GM19035 (cell line): ENCODE results near the gene CNTNAP2.
"Not testable (repeated sequence)": the region's sequence is repeated elsewhere in the genome, so short reads cannot be mapped to it uniquely, and the experiment has no call there.

ENCODE experiments used
- ATAC-seq: cut with Tn5 transposase; IDR thresholded peaks from one replicate; pipeline ENCODE4 v1.9.1; 2021; ENCODE audit not compliant: unreplicated experiment

Gene CNTNAP2

DNA sequence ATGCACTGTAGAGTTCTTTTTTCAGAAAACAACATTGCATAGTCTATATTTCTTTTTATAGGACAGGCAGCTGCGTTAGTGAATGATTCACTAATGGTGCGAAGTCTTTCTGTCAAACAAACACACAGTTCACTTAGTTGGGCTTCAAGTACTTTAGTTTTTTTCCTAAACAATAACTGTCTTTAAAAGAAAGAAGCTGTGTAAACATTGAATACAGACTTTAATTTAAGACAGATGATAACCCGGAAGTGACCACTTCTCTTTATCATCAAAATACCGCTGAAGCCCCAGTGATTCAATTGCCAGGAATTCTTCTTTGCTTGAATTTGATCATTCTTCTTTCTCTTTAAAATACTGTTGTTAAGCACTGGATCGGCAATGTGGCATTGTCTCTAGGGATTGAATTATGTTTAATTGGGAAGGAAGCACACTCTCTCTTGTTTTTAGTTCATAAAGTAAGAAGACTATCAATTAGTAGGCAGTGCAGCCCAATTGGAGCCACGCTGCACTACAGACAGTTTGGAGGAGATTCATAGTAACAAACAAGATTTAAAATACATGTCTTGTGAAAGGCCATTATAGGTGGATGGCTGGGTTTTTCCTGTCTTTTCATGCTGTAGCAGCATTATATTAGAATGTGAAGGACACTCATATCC, 30.4 kb downstream of the CNTNAP2 start:
- no peak for ATAC-seq

DNA sequence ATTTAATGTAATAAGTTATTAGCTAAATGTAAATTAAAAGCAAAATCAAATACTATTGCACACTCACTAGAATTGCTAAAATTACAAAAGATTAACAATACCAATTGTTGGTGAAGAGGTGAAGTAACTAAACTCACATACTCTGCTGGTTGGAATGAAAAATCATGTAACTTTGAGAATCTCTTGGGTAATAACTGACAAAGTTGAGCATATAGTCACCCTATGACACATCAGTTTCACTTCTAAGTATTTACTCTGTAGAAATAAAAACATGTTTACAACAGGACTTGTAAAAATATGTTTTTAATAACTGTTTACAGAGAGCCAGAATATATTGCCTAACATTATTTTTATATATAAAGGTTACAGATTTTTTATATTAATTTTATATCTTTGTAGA, 33.6 kb downstream of the CNTNAP2 start:
- ATAC-seq = no peak

DNA sequence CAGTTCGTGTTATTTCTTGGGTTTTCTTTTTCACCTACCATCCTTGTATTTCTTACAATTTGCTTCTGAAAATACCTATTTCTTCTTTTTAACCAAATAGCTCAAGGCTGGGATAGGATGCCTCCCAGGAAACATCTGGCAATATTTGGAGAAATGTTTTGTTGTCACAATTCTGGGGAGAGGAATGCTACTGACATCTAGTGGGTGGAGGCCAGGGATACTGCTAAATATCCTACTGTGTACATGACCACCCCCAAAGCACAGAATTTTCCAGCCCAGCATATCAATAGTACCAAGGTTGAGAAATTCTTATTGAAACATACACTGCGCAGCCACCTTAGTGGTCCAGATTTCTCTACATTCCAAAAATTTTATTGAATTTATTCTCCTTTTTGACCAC, 55.5 kb downstream of the CNTNAP2 start:
- no peak for ATAC-seq

DNA sequence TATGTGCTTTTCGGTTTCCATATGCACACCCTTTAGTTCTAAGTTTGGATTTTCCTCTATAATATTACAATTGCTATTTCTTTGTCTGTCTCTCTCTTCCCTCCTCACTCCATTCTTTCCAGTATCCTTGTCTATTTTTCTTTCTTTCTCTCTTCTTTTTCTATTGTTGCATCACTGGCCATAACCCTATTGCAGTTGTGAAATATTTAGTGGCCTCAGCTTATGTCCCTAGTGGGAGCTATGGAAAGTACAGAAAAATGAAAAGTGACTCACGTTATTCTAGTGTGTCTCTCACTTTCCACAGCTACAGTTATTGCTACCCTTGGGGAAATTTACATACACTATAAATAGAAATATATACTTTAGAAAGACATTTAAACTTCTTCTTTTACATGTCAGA, 59.1 kb downstream of the CNTNAP2 start:
- no peak for ATAC-seq

DNA sequence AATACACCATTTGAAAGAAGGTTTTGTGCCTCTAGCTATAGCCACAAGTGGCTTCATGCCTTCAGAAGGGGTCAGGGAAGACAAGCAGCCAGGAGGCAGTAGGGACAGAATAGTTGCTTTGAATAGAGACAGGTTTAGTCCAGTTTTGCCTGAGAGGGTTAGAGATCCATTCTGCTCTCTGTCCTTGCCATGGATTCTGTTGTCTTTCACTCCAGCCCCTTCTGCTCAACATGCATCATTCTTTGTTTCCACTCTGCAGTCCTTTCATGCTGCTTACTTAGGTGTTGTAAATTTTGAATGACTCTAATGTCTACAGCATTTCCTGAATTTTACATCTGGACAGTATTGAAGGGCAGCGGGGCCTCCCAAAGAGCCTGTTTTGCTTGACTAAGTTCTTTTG, 60.3 kb downstream of the CNTNAP2 start:
- no peak for ATAC-seq

DNA sequence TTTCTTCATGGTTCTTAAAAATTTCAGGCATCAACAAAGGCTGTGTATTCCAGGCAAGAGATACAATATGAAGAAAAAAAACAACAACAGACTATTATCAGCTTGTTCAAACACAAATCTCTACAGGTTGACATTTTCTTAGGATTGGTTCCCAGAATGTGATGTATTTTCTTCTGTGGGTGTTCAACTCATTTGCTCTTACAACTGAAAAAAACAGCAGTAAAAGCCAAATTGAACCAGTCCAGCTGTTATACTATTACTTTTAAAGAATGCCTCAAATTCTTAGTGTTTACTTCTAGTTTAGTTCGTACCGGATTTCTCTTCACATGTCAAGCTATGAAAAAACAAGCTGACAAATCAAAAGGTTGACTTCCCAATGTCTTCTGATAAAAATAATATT, 60.7 kb downstream of the CNTNAP2 start:
- no peak for ATAC-seq

DNA sequence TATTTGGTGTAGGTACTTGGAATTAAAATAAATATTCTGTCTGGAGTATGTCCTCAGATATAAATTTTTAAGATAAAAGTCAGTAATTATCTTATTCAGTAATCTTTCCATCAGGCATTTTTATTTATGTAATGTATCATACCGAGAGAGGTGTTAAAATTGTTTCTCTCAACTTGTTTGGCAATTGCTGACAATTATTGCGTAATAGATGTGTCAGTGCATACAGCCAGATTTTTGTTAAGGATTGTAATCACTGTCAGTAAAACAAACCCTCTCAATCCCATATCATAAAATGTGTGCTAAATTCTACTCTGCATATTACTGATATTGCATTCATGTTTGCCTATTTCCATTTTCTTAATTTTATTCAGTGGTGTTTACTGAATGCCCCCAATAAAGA, 69.2 kb downstream of the CNTNAP2 start:
- ATAC-seq = no peak

DNA sequence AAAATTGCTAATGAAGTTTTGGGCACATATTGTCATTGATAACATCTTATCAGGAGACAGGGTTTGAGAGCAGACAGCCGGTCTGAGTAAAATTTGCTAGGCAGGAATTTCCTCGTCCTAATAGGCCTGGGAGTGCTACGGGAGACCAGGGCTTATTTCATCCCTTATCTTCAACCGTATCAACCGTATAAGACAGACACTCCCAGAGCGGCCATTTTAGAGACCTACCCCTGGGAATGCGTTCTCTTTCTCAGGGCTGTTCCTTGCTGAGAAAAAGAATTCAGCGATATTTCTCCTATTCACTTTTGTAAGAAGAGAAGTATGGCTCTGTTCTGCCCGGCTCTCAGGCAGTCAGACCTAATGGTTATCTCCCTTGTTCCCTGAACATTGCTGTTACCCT, 74.8 kb downstream of the CNTNAP2 start:
- not testable (repeated sequence) for ATAC-seq

DNA sequence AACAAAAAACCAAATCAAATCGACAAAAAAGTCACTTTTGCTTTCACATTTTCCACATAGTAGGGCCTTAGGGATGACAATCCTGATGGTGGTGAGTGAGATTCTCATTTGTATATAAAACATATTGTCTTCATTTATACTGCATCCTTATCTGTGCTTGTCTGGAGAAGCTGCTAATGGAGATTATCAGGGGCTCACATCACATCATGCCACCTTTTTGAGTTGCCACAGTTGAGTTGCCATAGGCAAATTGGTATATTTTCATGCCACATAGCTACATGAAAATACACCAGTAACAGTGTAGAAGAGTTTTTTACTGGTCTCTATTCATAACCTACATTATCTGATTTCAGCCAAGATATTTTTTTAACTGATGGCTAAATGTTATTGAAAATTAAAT, 85.3 kb downstream of the CNTNAP2 start:
- no peak for ATAC-seq

DNA sequence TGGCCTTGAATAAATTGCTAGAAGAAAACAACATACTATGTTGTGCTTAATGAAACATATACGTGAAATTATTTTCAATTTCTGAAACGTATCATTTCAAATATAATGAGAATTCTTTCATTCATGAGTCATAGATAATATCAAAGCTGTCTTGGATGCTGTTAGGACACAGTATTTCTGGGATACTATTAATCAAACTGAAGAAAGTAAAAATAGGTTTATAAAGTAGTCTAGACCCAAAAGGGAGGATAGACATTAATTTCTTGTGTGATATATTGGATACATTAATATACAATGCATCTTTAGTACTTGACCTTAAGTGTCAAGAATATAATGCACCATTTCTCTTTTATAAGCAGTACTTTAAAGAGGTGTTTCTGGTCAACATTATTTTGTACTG, 89.7 kb downstream of the CNTNAP2 start:
- ATAC-seq = no peak

DNA sequence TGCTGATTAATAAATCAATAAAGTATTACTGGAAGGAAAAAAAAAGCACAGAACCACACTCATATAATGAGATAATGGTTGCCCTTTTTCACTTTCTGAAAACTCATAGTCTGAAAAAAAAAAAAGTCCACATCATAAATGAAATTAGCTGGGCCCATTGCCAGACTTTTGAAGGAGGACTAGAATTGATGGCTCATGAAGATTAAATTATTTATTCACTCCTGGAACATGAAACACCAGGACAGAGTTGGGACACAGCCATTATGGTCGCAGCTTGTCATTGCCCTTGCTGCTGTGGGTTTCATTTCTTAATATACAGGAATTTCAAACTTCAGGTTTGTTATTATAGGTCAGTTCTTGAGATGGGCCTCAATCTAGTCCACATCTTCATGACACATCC, 91.9 kb downstream of the CNTNAP2 start:
- ATAC-seq = no peak

DNA sequence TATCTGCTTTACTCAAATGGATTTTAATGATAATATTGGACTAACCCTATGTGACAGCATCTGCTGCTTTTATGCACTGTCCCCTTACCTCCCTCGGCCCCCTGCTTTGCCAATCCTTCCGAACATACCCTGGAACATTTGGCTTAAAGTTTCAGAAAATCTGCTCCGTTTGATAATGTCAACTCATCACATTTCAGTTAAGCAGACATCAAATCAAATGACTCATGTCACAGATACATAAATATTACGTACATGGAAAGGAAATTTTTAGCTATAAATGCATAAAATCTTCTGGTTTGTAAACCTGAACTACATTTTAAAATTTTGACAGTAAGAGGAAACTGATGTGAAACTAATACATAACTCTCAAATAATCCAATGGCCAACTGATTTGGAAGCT, 98.2 kb downstream of the CNTNAP2 start:
- no peak for ATAC-seq

DNA sequence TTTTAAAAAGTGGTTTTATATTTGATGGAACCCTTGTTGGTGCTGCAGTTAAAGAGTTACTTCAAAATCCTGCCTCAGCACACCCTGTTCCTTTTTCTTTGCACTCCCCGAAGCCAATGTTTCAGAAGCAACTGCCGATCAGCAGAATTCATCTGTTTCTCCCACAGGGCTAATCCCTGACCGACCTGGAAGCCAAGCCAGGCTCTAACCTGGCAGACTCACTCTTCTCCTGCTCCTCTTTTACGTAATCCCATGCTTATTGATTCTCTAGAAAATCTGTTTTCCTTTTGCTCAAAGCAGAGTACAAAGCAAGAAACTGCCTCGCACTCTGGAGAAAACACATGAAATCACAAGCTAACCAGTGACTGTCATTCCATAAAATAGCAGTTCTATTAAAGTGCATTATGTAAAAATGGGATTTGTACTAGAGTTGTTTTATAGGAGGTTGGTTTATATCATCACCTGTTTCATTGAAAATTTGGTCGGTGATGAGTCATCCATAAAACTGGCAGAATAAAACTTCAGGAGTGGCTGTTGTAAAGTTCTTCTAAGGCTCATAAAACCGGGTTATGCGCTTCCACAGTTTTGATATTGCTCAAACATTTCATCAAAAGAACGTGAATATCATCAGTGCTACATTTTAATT, 99.9 kb downstream of the CNTNAP2 start:
- no peak for ATAC-seq

DNA sequence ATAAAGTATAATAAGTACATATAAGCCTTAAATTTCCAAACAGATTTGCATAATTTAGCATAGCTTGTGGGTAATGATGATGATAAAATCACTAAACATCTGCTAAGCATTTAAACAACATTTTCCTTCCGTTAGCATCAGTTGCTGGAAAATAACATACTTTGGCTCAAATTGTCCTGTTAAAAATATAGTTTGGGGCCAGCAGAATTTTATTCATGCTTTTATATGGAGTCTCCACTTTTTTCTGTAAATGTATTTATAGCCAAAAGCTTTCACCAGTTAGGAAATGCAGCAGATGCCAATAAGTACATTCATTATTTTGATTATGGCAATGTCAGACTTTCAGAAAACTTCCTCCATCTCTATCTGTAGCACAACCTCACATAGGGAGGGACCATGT, 107.2 kb downstream of the CNTNAP2 start:
- ATAC-seq = no peak

DNA sequence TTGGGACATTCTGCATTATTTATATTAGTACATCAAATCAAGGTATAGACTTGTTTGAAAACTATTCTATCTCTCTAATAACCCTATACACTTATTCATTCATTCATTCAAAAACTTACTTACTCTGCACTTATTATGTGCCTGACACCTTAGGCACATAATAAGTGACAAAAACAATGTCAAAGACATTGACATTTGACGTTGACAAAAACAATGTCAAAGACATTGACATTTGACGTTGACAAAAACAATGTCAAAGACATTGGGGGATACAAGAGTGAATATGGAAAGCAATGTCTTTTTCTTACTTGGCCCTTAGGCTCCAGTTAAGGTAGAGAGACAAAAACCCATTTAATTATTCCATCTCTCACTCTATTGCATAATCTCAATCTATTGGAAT, 116.0 kb downstream of the CNTNAP2 start:
- ATAC-seq = no peak

DNA sequence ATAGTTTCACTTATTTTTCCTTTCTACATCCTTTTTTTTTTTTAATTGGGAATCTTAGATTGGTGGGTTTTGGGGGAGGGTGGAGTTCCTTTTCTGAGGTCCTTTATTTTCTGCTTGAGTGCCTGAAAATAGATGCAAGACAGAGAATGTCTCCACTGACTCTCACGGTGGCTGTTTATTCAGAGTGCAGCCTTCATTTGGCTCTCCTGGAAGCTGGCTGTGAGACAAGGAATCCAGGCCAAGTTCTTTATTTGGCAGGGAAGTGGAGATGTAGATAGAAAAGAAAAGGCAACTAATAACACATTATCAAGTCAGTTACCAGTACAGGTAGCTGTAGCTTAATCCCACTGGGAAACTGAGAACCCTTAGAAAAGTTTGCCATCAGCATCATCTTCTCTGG, 118.6 kb downstream of the CNTNAP2 start:
- ATAC-seq = no peak

DNA sequence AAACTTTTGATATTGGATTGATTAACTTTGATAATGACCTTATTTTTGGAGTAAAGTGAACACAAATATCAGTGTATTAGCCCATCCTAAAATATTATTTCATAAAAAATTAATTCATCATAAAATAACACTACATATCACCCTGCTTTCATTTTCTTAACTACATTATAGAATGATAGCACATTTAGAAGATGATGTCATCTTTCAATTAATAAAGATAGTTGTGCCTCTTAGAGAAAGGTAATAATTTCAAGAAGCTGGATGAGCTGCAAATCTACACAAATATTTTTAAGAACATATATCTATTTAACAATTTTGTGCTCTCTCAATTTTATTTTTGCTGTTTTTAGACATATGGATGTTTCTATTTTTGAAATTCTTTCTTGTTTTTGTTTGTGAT, 126.1 kb downstream of the CNTNAP2 start:
- ATAC-seq = no peak

DNA sequence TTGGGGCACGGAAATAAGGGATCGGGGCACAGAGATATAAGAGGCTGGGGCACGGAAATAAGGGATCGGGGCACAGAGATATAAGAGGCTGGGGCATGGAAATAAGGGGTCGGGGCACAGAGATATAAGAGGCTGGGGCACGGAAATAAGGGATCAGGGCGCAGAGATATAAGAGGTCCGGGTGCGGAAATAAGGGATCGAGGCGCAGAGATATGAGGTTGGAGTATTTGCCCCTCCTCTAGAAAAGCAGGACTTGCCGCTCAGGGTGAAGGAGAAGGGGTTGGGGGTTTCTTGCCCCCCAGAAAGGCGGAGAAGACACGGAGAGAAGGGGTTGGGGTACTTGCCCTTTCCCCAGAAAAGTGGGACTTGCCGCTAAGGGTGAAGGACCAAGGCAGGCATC, 131.4 kb downstream of the CNTNAP2 start:
- not testable (repeated sequence) for ATAC-seq

DNA sequence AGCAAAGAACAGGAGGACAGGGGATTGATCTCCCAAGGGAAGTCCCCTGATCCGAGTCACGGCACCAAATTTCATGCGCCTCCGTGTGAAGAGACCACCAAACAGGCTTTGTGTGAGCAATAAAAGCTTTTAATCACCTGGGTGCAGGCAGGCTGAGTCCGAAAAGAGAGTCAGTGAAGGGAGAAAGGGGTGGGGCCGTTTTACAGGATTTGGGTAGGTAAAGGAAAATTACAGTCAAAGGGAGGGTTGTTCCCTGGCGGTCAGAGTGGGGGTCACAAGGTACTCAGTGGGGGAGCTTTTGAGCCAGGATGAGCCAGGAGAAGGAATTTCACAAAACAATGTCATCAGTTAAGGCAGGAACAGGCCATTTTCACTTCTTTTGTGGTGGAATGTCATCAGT, 132.1 kb downstream of the CNTNAP2 start:
- ATAC-seq = not testable (repeated sequence)

DNA sequence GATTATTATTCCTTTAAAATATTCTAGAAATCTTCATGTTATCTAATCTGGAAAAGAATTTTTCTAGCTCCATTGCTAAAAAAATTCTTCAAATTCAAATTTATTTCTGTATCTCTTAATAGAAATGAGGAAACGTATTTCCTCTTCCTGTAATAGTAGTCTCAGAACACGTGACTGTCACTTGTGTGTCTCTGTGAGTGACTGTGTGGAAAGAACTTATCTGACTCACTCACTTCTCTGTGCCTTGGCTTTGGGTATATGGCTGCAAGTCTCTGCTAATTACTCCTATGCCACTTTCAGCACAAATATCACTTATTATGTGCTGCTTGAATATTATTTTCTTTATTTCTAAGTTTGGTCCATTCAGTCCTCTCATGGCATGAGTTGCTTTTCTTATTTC, 132.7 kb downstream of the CNTNAP2 start:
- ATAC-seq = no peak

DNA sequence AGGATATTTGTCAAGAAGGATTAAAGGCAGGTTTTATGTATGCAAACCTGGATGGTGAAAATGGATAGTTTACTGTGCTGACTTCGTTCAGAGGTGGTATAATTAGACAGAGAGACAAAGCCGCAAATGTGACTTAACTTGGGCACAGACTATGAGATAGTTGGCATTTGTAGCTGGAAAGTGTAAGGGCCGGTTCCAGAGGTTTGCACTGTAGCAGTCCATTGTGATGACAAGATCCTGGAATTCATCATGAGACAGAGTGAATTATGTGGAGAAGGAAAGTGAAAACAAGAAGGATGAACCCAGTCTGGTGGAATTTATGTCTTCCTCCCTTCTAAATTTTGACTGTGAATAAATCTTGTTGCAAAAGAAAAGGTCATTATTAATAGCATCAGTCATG, 139.0 kb downstream of the CNTNAP2 start:
- no peak for ATAC-seq

DNA sequence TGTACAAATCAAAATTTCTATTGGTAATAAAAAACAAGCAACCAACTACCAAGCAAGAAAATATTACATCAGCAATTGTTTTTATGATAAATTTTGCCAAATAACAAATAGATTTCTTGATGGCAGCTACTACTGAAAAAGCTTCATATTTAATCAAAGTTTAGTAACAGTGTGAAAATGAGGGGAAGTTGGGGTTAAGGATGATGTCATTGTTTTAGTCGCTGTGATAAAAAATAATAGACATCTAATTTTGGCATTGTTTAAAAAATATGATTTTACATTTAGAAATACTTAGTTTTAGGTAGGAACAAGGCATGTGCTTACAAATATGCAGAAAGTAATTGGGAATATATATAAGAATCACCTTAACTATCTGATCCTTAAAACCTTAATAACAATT, 145.9 kb downstream of the CNTNAP2 start:
- no peak for ATAC-seq

DNA sequence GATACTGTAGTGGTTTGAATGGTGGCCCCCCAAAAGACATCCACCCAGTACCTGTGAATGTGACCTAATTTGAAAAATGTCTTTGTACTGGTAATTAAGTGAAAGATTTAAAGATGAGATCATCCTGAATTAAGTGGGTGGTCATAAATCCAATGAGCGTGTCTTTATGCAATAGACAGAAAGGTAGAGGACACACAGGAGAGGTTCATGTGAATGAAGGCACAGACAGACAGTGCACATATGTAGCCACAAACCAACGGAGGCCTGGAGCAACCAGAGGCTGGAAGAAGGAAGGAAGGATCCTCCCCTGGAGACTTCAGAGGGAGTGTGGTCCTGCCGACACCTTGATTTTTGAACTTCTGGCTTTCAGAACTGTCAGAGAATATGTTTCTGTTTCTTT, 160.3 kb downstream of the CNTNAP2 start:
- ATAC-seq = no peak
